ENCODE results near the gene CLEC16A. TPM values are rescaled to one million over a fixed set of nuclear protein-coding genes. Genes with fewer than 3 reads are reported as not detected.

CLEC16A gene
- total and polyA plus RNA-seq, 9 of the 15 experiments (the other 6 are each of a cell fraction or from before 2014, with no cell fraction given): 1.00 to 22.3 (median 10.0) TPM

- no peak for TF ChIP-seq NR2C1 (IDR thresholded peaks at IDR 0.05)
- no peak for TF ChIP-seq NR2C1 (tag; IDR thresholded peaks at IDR 0.05)
- no peak for TF ChIP-seq ZFP91 (CRISPR knock-in tag; IDR thresholded peaks at IDR 0.05)
Observed at GRCh38 chr16:11057711-11058345, 113.5 kb downstream of the CLEC16A start (continued).

GRCh38 chr16:11058832-11059231, 114.5 kb downstream of the CLEC16A start:
- no peaks in the 10 kb centered on the region for H3K27me3 ChIP-seq (ENCODE audit: control insufficient read depth in 2 of 2, insufficient read depth in 2 of 2, low read length in 2 of 2)
- intact Hi-C loops (cut with micrococcal nuclease) (no loop called here), in situ Hi-C loops (cut with MboI) (no loop called here)
- no peak overlapping the region for H3K4me3 ChIP-seq
- ChIA-PET CTCF (ENCODE audit: low intra/inter-chr PET ratio) (no interaction called here), POLR2A (interaction anchor here (0.6 to 1.4 kb wide), 4 partner anchors 9 to 796 kb away, joined by 3 to 5 read pairs (median 3); no protein-coding TSS in a partner anchor)
- H3K36me3 ChIP-seq (ENCODE audit: control insufficient read depth, insufficient read depth, low read length): peaks cover 20% of the 10 kb centered on the region; the same call in 2 of the 3 replicates
- 75% methylated on average over 5 of the region's 5 CpGs for WGBS (ENCODE audit: insufficient coverage, low coverage, missing lambda C conversion rate)
- no peak overlapping the region for H3K9ac ChIP-seq (ENCODE audit: insufficient read depth in 1 of 2, low read depth in 2 of 2, low read length in 2 of 2)
- no peak for FAIRE-seq
- H3K9me3 ChIP-seq (replicated peaks; ENCODE audit: control insufficient read depth, insufficient read depth, low read depth, low read length): no peaks in the 10 kb centered on the region
- no peaks in the 10 kb centered on the region for H3K9me1 ChIP-seq (ENCODE audit: control insufficient read depth, insufficient read depth, low read length)
- H3K27ac ChIP-seq (ENCODE audit: extremely low read depth, low read depth, low read length): no peak overlapping the region
- H4K20me1 ChIP-seq (replicated peaks; ENCODE audit: control insufficient read depth, insufficient read depth, low read length): no peaks in the 10 kb centered on the region
- no TSS peak for BruUV-seq (replicated peaks)
- no peak overlapping the region for H3K4me2 ChIP-seq (ENCODE audit: insufficient read depth, low read length)
- no peak for DNase-seq (ENCODE audit: extremely low read depth in 1 of 4, low spot score in 3 of 4)
- TF ChIP-seq TAF15 (IDR thresholded peaks at IDR 0.05; ENCODE audit: low read depth, low read length) (no peak), KLF1 (tag; IDR thresholded peaks at IDR 0.05) (no peak), TEAD4 (IDR thresholded peaks at IDR 0.05; ENCODE audit: low read length) (no peak), TEAD4 (CRISPR knock-in tag; IDR thresholded peaks at IDR 0.05; ENCODE audit: borderline replicate concordance) (no peak), TBP (optimal IDR thresholded peaks at IDR 0.05; ENCODE audit: low read depth, low read length) (no peak), ESRRB (CRISPR knock-in tag; IDR thresholded peaks at IDR 0.05; ENCODE audit: borderline replicate concordance) (no peak), SMAD3 (CRISPR knock-in tag; conservative IDR thresholded peaks at IDR 0.05) (no peak), TOE1 (IDR thresholded peaks at IDR 0.05; ENCODE audit: borderline replicate concordance) (no peak), TOE1 (CRISPR knock-in tag; IDR thresholded peaks at IDR 0.05; ENCODE audit: borderline replicate concordance, low read depth) (no peak)
- TF ChIP-seq, protein P1, sequence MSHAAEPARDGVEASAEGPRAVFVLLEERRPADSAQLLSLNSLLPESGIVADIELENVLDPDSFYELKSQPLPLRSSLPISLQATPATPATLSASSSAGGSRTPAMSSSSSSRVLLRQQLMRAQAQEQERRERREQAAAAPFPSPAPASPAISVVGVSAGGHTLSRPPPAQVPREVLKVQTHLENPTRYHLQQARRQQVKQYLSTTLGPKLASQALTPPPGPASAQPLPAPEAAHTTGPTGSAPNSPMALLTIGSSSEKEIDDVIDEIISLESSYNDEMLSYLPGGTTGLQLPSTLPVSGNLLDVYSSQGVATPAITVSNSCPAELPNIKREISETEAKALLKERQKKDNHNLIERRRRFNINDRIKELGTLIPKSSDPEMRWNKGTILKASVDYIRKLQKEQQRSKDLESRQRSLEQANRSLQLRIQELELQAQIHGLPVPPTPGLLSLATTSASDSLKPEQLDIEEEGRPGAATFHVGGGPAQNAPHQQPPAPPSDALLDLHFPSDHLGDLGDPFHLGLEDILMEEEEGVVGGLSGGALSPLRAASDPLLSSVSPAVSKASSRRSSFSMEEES (CRISPR knock-in tag; IDR thresholded peaks at IDR 0.05): no peak
- no peaks in the 10 kb centered on the region for H3K79me2 ChIP-seq (ENCODE audit: control insufficient read depth, insufficient read depth, low read length)
- no peak overlapping the region for H2AFZ ChIP-seq (ENCODE audit: low read depth, low read length)
- peaks cover 0 to 9% of the 10 kb centered on the region in 2 experiments; a peak in 3 of 5 replicates for H3K4me1 ChIP-seq (replicated peaks in 1 of 2; ENCODE audit: control insufficient read depth in 2 of 2, insufficient read depth in 2 of 2, low read length in 2 of 2)
- ATAC-seq: no peak

Data from K562 (cell line).